Mesendoderm (in vitro differentiated cells): ENCODE measurements around the gene EPS8.

Experiments used
- DNase-seq: peaks from one replicate; pipeline ENCODE4 v3.0.0; 2013
- H2AK5ac ChIP-seq: 2 replicates; pipeline ENCODE4 v1.6.1; 2013; ENCODE audit warnings: low read length, inconsistent platforms
- H2BK120ac ChIP-seq: 2 replicates; pipeline ENCODE4 v1.6.1; 2013; ENCODE audit warnings: low read depth, mild to moderate bottlenecking, low read length, moderate library complexity, mixed read lengths
- H2BK15ac ChIP-seq: replicated peaks from 2 replicates; pipeline ENCODE4 v1.6.1; 2013; ENCODE audit warnings: low read depth, mild to moderate bottlenecking, moderate library complexity
- H2BK5ac ChIP-seq: 2 replicates; pipeline ENCODE4 v1.6.1; 2013; ENCODE audit warnings: low read length, inconsistent platforms
- H3K18ac ChIP-seq: 2 replicates; pipeline ENCODE4 v1.6.1; 2013; ENCODE audit warnings: mild to moderate bottlenecking, low read length, mixed read lengths
- H3K23ac ChIP-seq: one replicate; pipeline ENCODE4 v1.6.1; 2013; ENCODE audit warnings: low read length
- H3K27ac ChIP-seq: 2 replicates; pipeline ENCODE4 v1.5.1; 2013; ENCODE audit warnings: low read depth, mild to moderate bottlenecking, inconsistent platforms, low read length, moderate library complexity
- H3K27me3 ChIP-seq: 2 replicates; pipeline ENCODE4 v1.6.1; 2013; ENCODE audit warnings: low read length, control low read depth, mild to moderate bottlenecking, inconsistent platforms; ENCODE audit not compliant: insufficient read depth, poor library complexity
- H3K36me3 ChIP-seq: 2 replicates; pipeline ENCODE4 v1.6.1; 2013; ENCODE audit warnings: low read length, inconsistent platforms; ENCODE audit not compliant: control insufficient read depth, insufficient read depth
- H3K4ac ChIP-seq: one replicate; pipeline ENCODE4 v1.6.1; 2013; ENCODE audit warnings: low read depth, mild to moderate bottlenecking, low read length, moderate library complexity
- H3K4me1 ChIP-seq: 2 replicates; pipeline ENCODE4 v1.6.1; 2013; ENCODE audit warnings: low read depth, low read length, inconsistent platforms; ENCODE audit not compliant: control insufficient read depth
- H3K4me2 ChIP-seq: 2 replicates; pipeline ENCODE4 v1.6.1; 2013; ENCODE audit warnings: low read length
- H3K4me3 ChIP-seq: 2 replicates; pipeline ENCODE4 v1.5.1; 2013; ENCODE audit warnings: mild to moderate bottlenecking, low read length
- H3K56ac ChIP-seq: one replicate; pipeline ENCODE4 v1.6.1; 2013; ENCODE audit warnings: low read length
- H3K79me1 ChIP-seq: 2 replicates; pipeline ENCODE4 v1.6.1; 2013; ENCODE audit warnings: low read length, inconsistent platforms
- H3K79me2 ChIP-seq: 2 replicates; pipeline ENCODE4 v1.6.1; 2013; ENCODE audit warnings: mild to moderate bottlenecking, low read length; ENCODE audit not compliant: control insufficient read depth, insufficient read depth
- H3K9ac ChIP-seq: 2 replicates; pipeline ENCODE4 v1.6.1; 2013; ENCODE audit warnings: low read length, inconsistent platforms
- H4K5ac ChIP-seq: one replicate; pipeline ENCODE4 v1.6.1; 2013; ENCODE audit warnings: low read length
- H4K8ac ChIP-seq: one replicate; pipeline ENCODE4 v1.6.1; 2013; ENCODE audit warnings: low read depth, mild to moderate bottlenecking, control low read depth, low read length, moderate library complexity
- WGBS: extraction: QIAGEN DNeasy Blood & Tissue Kit; methylation state at CpG from one replicate; pipeline ENCODE4 v1.1.7; 2013; ENCODE audit warnings: low lambda C conversion rate, missing lambda C conversion rate; ENCODE audit not compliant: insufficient coverage; ENCODE audit errors: extremely low coverage; 5-methylcytosine and 5-hydroxymethylcytosine counted together

EPS8 gene

GRCh38 chr12:15714256-15714655 is 74.9 kb downstream of the EPS8 start:
- H4K5ac ChIP-seq: no peak overlapping the region
- H3K18ac ChIP-seq: no peak overlapping the region
- H3K27me3 ChIP-seq: no peaks in the 10 kb centered on the region
- H3K9ac ChIP-seq: no peak overlapping the region
- no peak overlapping the region for H2AK5ac ChIP-seq
- no peak overlapping the region for H2BK120ac ChIP-seq
- no peak overlapping the region for H3K4me2 ChIP-seq
- no peaks in the 10 kb centered on the region for H3K79me2 ChIP-seq
- no peak overlapping the region for H3K23ac ChIP-seq
- no peak overlapping the region for H3K4me3 ChIP-seq
- no peak overlapping the region for H2BK15ac ChIP-seq
- no peak overlapping the region for H2BK5ac ChIP-seq
- H3K36me3 ChIP-seq: no peaks in the 10 kb centered on the region
- H3K27ac ChIP-seq: no peak overlapping the region
- H4K8ac ChIP-seq: no peak overlapping the region
- no peaks in the 10 kb centered on the region for H3K4me1 ChIP-seq
- no peak for DNase-seq
- no CpG with 5 or more reads among the region's 2 CpGs for WGBS
- no peak overlapping the region for H3K4ac ChIP-seq
- no peaks in the 10 kb centered on the region for H3K79me1 ChIP-seq
- no peak overlapping the region for H3K56ac ChIP-seq

GRCh38 chr12:15712823-15713660 is 76.1 kb downstream of the EPS8 start:
- Histone ChIP-seq H3K18ac (no peak overlapping the region), H3K27ac (no peak overlapping the region), H2BK5ac (no peak overlapping the region), H3K9ac (no peak overlapping the region), H3K4me2 (no peak overlapping the region), H2BK120ac (no peak overlapping the region), H3K79me1 (no peaks in the 10 kb centered on the region), H4K8ac (no peak overlapping the region), H2BK15ac (no peak overlapping the region), H3K4me1 (no peaks in the 10 kb centered on the region), H3K27me3 (no peaks in the 10 kb centered on the region), H3K4ac (no peak overlapping the region), H3K36me3 (no peaks in the 10 kb centered on the region), H3K4me3 (no peak overlapping the region), H2AK5ac (no peak overlapping the region), H4K5ac (no peak overlapping the region), H3K79me2 (no peaks in the 10 kb centered on the region), H3K23ac (no peak overlapping the region), H3K56ac (no peak overlapping the region)
- no peak for DNase-seq
- no CpG with 5 or more reads among the region's 8 CpGs for WGBS

DNA sequence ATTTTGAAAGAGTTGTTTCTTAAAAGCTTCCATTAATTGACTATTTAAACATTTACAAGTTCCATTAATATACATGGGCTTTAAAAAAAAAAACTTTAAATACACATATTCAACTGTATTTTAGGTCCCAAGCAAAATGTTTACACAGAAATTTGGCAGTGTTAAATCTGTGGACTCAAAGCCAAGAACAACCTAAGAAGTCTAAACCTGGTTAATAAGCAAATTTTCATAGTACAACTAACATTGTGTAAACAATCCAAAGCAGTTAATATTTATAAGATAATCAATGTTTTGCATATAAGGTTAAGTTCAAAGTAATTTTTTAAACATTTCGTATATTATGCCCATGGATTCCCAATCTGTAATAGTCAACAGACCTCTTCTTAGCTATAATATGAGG is 77.0 kb downstream of the EPS8 start:
- H4K5ac ChIP-seq: no peak overlapping the region
- WGBS: no CpG with 5 or more reads among the region's 1 CpG
- H3K4me1 ChIP-seq: no peaks in the 10 kb centered on the region

GRCh38 chr12:15710860-15711510 is 78.2 kb downstream of the EPS8 start:
- Histone ChIP-seq H3K27ac (no peak overlapping the region), H3K79me1 (no peaks in the 10 kb centered on the region), H3K36me3 (no peaks in the 10 kb centered on the region), H3K4ac (no peak overlapping the region), H3K18ac (no peak overlapping the region), H3K4me1 (no peaks in the 10 kb centered on the region), H3K9ac (no peak overlapping the region), H3K23ac (no peak overlapping the region), H2BK5ac (no peak overlapping the region), H4K5ac (no peak overlapping the region), H3K79me2 (no peaks in the 10 kb centered on the region), H2BK120ac (no peak overlapping the region), H3K4me2 (no peak overlapping the region), H2BK15ac (no peak overlapping the region), H3K4me3 (no peak overlapping the region), H4K8ac (no peak overlapping the region), H3K27me3 (no peaks in the 10 kb centered on the region), H2AK5ac (no peak overlapping the region), H3K56ac (no peak overlapping the region)
- DNase-seq: no peak
- no CpG with 5 or more reads among the region's 4 CpGs for WGBS

More for the DNA sequence above, 77.0 kb downstream of the EPS8 start:
- H2BK15ac ChIP-seq: no peak overlapping the region
- H3K79me1 ChIP-seq: no peaks in the 10 kb centered on the region
- no peaks in the 10 kb centered on the region for H3K79me2 ChIP-seq
- DNase-seq: no peak
- H3K4ac ChIP-seq: no peak overlapping the region
- H2BK5ac ChIP-seq: no peak overlapping the region
- no peak overlapping the region for H2AK5ac ChIP-seq
- H3K4me3 ChIP-seq: no peak overlapping the region
- no peaks in the 10 kb centered on the region for H3K36me3 ChIP-seq
- no peak overlapping the region for H3K18ac ChIP-seq
- H4K8ac ChIP-seq: no peak overlapping the region
- no peak overlapping the region for H2BK120ac ChIP-seq
- H3K27ac ChIP-seq: no peak overlapping the region
- no peak overlapping the region for H3K4me2 ChIP-seq
- no peak overlapping the region for H3K56ac ChIP-seq
- H3K9ac ChIP-seq: no peak overlapping the region
- no peak overlapping the region for H3K23ac ChIP-seq
- no peaks in the 10 kb centered on the region for H3K27me3 ChIP-seq

GRCh38 chr12:15709551-15709950 is 79.6 kb downstream of the EPS8 start:
- Histone ChIP-seq H3K79me2 (no peaks in the 10 kb centered on the region), H3K4me1 (no peaks in the 10 kb centered on the region), H3K18ac (no peak overlapping the region), H2BK15ac (no peak overlapping the region), H3K36me3 (no peaks in the 10 kb centered on the region), H3K27ac (no peak overlapping the region), H3K4me2 (no peak overlapping the region), H4K5ac (no peak overlapping the region), H4K8ac (no peak overlapping the region), H3K4ac (no peak overlapping the region), H3K79me1 (no peaks in the 10 kb centered on the region), H2BK120ac (no peak overlapping the region), H2BK5ac (no peak overlapping the region), H3K27me3 (no peaks in the 10 kb centered on the region), H3K56ac (no peak overlapping the region), H2AK5ac (no peak overlapping the region), H3K4me3 (no peak overlapping the region), H3K23ac (no peak overlapping the region), H3K9ac (no peak overlapping the region)
- WGBS: no CpG with 5 or more reads among the region's 6 CpGs
- no peak for DNase-seq
